WTC11 (cell line): ENCODE data around the gene STARD7. TPM values are rescaled to one million over a fixed set of nuclear protein-coding genes. Genes with fewer than 3 reads are reported as not detected.

Experiments
- ARID4B ChIP-seq: sonication (generic); formaldehyde crosslinking; IDR thresholded peaks from 2 replicates; pipeline ENCODE4 v1.8.0; 2023; ENCODE audit warnings: missing genetic modification reagents, mild to moderate bottlenecking, borderline replicate concordance
- ATF2 ChIP-seq: sonication (generic); formaldehyde crosslinking; IDR thresholded peaks from 2 replicates; pipeline ENCODE4 v1.8.1; 2022; ENCODE audit warnings: low read depth, missing genetic modification reagents, borderline replicate concordance
- ATF6 ChIP-seq: sonication (generic); formaldehyde crosslinking; IDR thresholded peaks from 2 replicates; pipeline ENCODE4 v1.8.1; 2023; ENCODE audit warnings: mild to moderate bottlenecking, missing genetic modification reagents
- CREB1 ChIP-seq: sonication (generic); formaldehyde crosslinking; IDR thresholded peaks from 2 replicates; pipeline ENCODE4 v1.8.0; 2023; ENCODE audit warnings: mild to moderate bottlenecking, missing genetic modification reagents
- CTCF ChIP-seq: fragments of 200-600 bp; IDR thresholded peaks from 2 replicates; pipeline ENCODE4 v1.8.0; 2022; ENCODE audit warnings: antibody characterized with exemption
- ELF4 ChIP-seq: sonication (generic); formaldehyde crosslinking; IDR thresholded peaks from 2 replicates; pipeline ENCODE4 v1.8.1; 2022; ENCODE audit warnings: low read depth, mild to moderate bottlenecking, moderate library complexity, missing genetic modification reagents
- EMX1 ChIP-seq: fragments of 250-450 bp; sonication (Bioruptor Pico); IDR thresholded peaks from 2 replicates; pipeline ENCODE4 v1.8.0; 2021; ENCODE audit warnings: mild to moderate bottlenecking
- ESRRA ChIP-seq: sonication (generic); formaldehyde crosslinking; IDR thresholded peaks from 2 replicates; pipeline ENCODE4 v1.8.1; 2022; ENCODE audit warnings: mild to moderate bottlenecking, missing genetic modification reagents, borderline replicate concordance
- FOXJ3 ChIP-seq: sonication (generic); formaldehyde crosslinking; IDR thresholded peaks from 2 replicates; pipeline ENCODE4 v1.9.0; 2021; ENCODE audit warnings: missing genetic modification reagents, mild to moderate bottlenecking, borderline replicate concordance
- FOXP4 ChIP-seq: sonication (generic); formaldehyde crosslinking; IDR thresholded peaks from 2 replicates; pipeline ENCODE4 v1.8.0; 2022; ENCODE audit warnings: mild to moderate bottlenecking, missing genetic modification reagents
- GTF2I ChIP-seq: fragments of 250-450 bp; sonication (Bioruptor Pico); conservative IDR thresholded peaks from 2 replicates; pipeline ENCODE4 v1.4.0; 2021; ENCODE audit warnings: mild to moderate bottlenecking
- HMGA2 ChIP-seq: fragments of 250-450 bp; sonication (Bioruptor Pico); IDR thresholded peaks from 2 replicates; pipeline ENCODE4 v1.4.0; 2021; ENCODE audit warnings: mild to moderate bottlenecking, moderate library complexity
- KAT7 ChIP-seq: sonication (generic); formaldehyde crosslinking; IDR thresholded peaks from 2 replicates; pipeline ENCODE4 v1.8.1; 2023; ENCODE audit warnings: missing genetic modification reagents, mild to moderate bottlenecking, borderline replicate concordance
- MYBL2 ChIP-seq: sonication (generic); formaldehyde crosslinking; IDR thresholded peaks from 2 replicates; pipeline ENCODE4 v1.8.1; 2023; ENCODE audit warnings: mild to moderate bottlenecking, moderate library complexity, missing genetic modification reagents
- NFATC4 ChIP-seq: fragments of 250-450 bp; sonication (Bioruptor Pico); IDR thresholded peaks from 2 replicates; pipeline ENCODE4 v1.9.0; 2021; ENCODE audit warnings: mild to moderate bottlenecking
- NR2C2 ChIP-seq: sonication (generic); formaldehyde crosslinking; IDR thresholded peaks from 2 replicates; pipeline ENCODE4 v1.8.0; 2022; ENCODE audit warnings: mild to moderate bottlenecking, missing genetic modification reagents
- PRRX2 ChIP-seq: fragments of 250-450 bp; sonication (Bioruptor Pico); IDR thresholded peaks from 2 replicates; pipeline ENCODE4 v1.8.0; 2021; ENCODE audit warnings: mild to moderate bottlenecking
- SP1 ChIP-seq: sonication (generic); formaldehyde crosslinking; conservative IDR thresholded peaks from 2 replicates; pipeline ENCODE4 v1.8.1; 2022; ENCODE audit warnings: missing genetic modification reagents
- ZNF219 ChIP-seq: sonication (generic); formaldehyde crosslinking; IDR thresholded peaks from 2 replicates; pipeline ENCODE4 v1.8.0; 2023; ENCODE audit warnings: missing genetic modification reagents, mild to moderate bottlenecking, borderline replicate concordance
- ZNF416 ChIP-seq: fragments of 250-450 bp; sonication (Bioruptor Pico); IDR thresholded peaks from 2 replicates; pipeline ENCODE4 v1.9.0; 2021; ENCODE audit warnings: mild to moderate bottlenecking, inconsistent platforms
- total RNA-seq: library from RNA; stranded (reverse); gene quantifications from 3 replicates; pipeline ENCODE4 v1.2.3, GENCODE V29; 2021
- TF ChIP-seq, protein P1 (sequence below): sonication (generic); formaldehyde crosslinking; IDR thresholded peaks from 2 replicates; pipeline ENCODE4 v1.8.1; 2022; ENCODE audit warnings: missing genetic modification reagents, borderline replicate concordance
- TF ChIP-seq, protein P2 (sequence below): sonication (generic); formaldehyde crosslinking; IDR thresholded peaks from 2 replicates; pipeline ENCODE4 v1.8.1; 2022; ENCODE audit warnings: mild to moderate bottlenecking, missing genetic modification reagents, moderate library complexity, borderline replicate concordance
- TF ChIP-seq, protein P3 (sequence below): sonication (generic); formaldehyde crosslinking; IDR thresholded peaks from 2 replicates; pipeline ENCODE4 v1.8.1; 2023; ENCODE audit warnings: mild to moderate bottlenecking, missing genetic modification reagents, moderate library complexity

STARD7 gene
- total RNA-seq, 1 experiment from 2014 or later: 217 TPM

- TF ChIP-seq ARID4B (CRISPR knock-in tag): peak; percentile 95; the same call in 1 of the 2 replicates
- TF ChIP-seq CTCF: no peak
- TF ChIP-seq, protein P1, sequence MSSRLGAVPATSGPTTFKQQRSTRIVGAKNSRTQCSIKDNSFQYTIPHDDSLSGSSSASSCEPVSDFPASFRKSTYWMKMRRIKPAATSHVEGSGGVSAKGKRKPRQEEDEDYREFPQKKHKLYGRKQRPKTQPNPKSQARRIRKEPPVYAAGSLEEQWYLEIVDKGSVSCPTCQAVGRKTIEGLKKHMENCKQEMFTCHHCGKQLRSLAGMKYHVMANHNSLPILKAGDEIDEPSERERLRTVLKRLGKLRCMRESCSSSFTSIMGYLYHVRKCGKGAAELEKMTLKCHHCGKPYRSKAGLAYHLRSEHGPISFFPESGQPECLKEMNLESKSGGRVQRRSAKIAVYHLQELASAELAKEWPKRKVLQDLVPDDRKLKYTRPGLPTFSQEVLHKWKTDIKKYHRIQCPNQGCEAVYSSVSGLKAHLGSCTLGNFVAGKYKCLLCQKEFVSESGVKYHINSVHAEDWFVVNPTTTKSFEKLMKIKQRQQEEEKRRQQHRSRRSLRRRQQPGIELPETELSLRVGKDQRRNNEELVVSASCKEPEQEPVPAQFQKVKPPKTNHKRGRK: no peak
- TF ChIP-seq, protein P2, sequence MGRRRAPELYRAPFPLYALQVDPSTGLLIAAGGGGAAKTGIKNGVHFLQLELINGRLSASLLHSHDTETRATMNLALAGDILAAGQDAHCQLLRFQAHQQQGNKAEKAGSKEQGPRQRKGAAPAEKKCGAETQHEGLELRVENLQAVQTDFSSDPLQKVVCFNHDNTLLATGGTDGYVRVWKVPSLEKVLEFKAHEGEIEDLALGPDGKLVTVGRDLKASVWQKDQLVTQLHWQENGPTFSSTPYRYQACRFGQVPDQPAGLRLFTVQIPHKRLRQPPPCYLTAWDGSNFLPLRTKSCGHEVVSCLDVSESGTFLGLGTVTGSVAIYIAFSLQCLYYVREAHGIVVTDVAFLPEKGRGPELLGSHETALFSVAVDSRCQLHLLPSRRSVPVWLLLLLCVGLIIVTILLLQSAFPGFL: no peak
- TF ChIP-seq HMGA2 (CRISPR knock-in tag): no peak
- TF ChIP-seq FOXJ3 (CRISPR knock-in tag): no peak
- TF ChIP-seq ELF4 (CRISPR knock-in tag): peak; percentile 87
- TF ChIP-seq ZNF416 (CRISPR knock-in tag): no peak
- TF ChIP-seq SP1 (CRISPR knock-in tag): peak; percentile 62
- TF ChIP-seq NR2C2: 0 out of 2 replicates have a peak, but pooled peaks have one; percentile 54
- TF ChIP-seq PRRX2 (CRISPR knock-in tag): no peak
- peak; percentile 99 for TF ChIP-seq FOXP4
- peak; percentile 75; the same call in 1 of the 2 replicates for TF ChIP-seq KAT7 (CRISPR knock-in tag)
- TF ChIP-seq ESRRA: peak; percentile 95
- TF ChIP-seq GTF2I: no peak
- no peak for TF ChIP-seq ATF6 (CRISPR knock-in tag)
- TF ChIP-seq ZNF219: peak; percentile 64
- no peak for TF ChIP-seq MYBL2
- TF ChIP-seq ATF2 (CRISPR knock-in tag): no peak
- TF ChIP-seq NFATC4: no peak
- TF ChIP-seq CREB1 (CRISPR knock-in tag): 0 out of 2 replicates have a peak, but pooled peaks have one; percentile 49
- TF ChIP-seq EMX1 (CRISPR knock-in tag): no peak
- TF ChIP-seq, protein P3, sequence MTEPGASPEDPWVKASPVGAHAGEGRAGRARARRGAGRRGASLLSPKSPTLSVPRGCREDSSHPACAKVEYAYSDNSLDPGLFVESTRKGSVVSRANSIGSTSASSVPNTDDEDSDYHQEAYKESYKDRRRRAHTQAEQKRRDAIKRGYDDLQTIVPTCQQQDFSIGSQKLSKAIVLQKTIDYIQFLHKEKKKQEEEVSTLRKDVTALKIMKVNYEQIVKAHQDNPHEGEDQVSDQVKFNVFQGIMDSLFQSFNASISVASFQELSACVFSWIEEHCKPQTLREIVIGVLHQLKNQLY (CRISPR knock-in tag): peak; percentile 18; the same call in 1 of the 2 replicates
Measured at GRCh38 chr2:96145036-96145847, 63.4 kb downstream of the STARD7 start, which contains the start of gene DUSP2 (continued).
